ENCODE data around the gene TRIM2.

The TRIM2 gene

GRCh38 chr4:153322791-153323190 is 118.5 kb downstream of the TRIM2 start:
- no peak for TF ChIP-seq CTCF (conservative IDR thresholded peaks at IDR 0.05)
- H3K27ac ChIP-seq: no peak overlapping the region

- no peak for TF ChIP-seq CTCF (conservative IDR thresholded peaks at IDR 0.05)
Observed at GRCh38 chr4:153324046-153324445, 119.8 kb downstream of the TRIM2 start.

GRCh38 chr4:153325558-153325957 is 121.3 kb downstream of the TRIM2 start:
- TF ChIP-seq CTCF (conservative IDR thresholded peaks at IDR 0.05): no peak
- H3K27ac ChIP-seq: no peak overlapping the region

More at GRCh38 chr4:153324046-153324445, 119.8 kb downstream of the TRIM2 start:
- H3K27ac ChIP-seq: no peak overlapping the region

- no peak for TF ChIP-seq CTCF (conservative IDR thresholded peaks at IDR 0.05)
Observed at GRCh38 chr4:153326513-153326912, 122.3 kb downstream of the TRIM2 start.

GRCh38 chr4:153327247-153327646 is 123.0 kb downstream of the TRIM2 start:
- no peak for TF ChIP-seq CTCF (conservative IDR thresholded peaks at IDR 0.05)
- H3K27ac ChIP-seq: no peak overlapping the region

More at GRCh38 chr4:153326513-153326912, 122.3 kb downstream of the TRIM2 start:
- no peak overlapping the region for H3K27ac ChIP-seq

GRCh38 chr4:153332936-153333335 is 128.7 kb downstream of the TRIM2 start:
- no peak for TF ChIP-seq CTCF (conservative IDR thresholded peaks at IDR 0.05)
- H3K27ac ChIP-seq: no peak overlapping the region

GRCh38 chr4:153333874-153334273 is 129.6 kb downstream of the TRIM2 start:
- no peak overlapping the region for H3K27ac ChIP-seq
- TF ChIP-seq CTCF (conservative IDR thresholded peaks at IDR 0.05): no peak

- no peak for TF ChIP-seq CTCF (conservative IDR thresholded peaks at IDR 0.05)
Observed at GRCh38 chr4:153335665-153336064, 131.4 kb downstream of the TRIM2 start.

More at GRCh38 chr4:153335665-153336064, 131.4 kb downstream of the TRIM2 start:
- H3K27ac ChIP-seq: no peak overlapping the region
